Measurements from ENCODE around the gene KRTAP22-2.

KRTAP22-2 gene

GRCh38 chr21:30623362-30623761, 33.2 kb upstream of the KRTAP22-2 start:
- no peak for TF ChIP-seq CTCF (IDR thresholded peaks at IDR 0.05; ENCODE audit: low read depth, low read length, missing control alignments)
- no peak overlapping the region for H3K4me3 ChIP-seq (replicated peaks; ENCODE audit: low read depth, low read length)
- DNase-seq (ENCODE audit: extremely low read depth, low read depth), result no peak

- TF ChIP-seq CTCF (IDR thresholded peaks at IDR 0.05; ENCODE audit: low read depth, low read length, missing control alignments), result no peak
- no peak for DNase-seq (ENCODE audit: extremely low read depth, low read depth)
- no peak within 1 kb of the TSS for H3K4me3 ChIP-seq (replicated peaks; ENCODE audit: low read depth, low read length)
These were observed 30.3 kb upstream of the KRTAP22-2 start, which contains the start of gene KRTAP20-4 for GRCh38 chr21:30620522-30620921. KRTAP20-4 (plus strand) TSS chr21:30620627.

GRCh38 chr21:30620080-30620479, 29.9 kb upstream of the KRTAP22-2 start:
- DNase-seq (ENCODE audit: extremely low read depth, low read depth), result no peak
- TF ChIP-seq CTCF (IDR thresholded peaks at IDR 0.05; ENCODE audit: low read depth, low read length, missing control alignments), result no peak
- no peak overlapping the region for H3K4me3 ChIP-seq (replicated peaks; ENCODE audit: low read depth, low read length)

GRCh38 chr21:30616125-30616524, 25.9 kb upstream of the KRTAP22-2 start, which contains the start of gene KRTAP20-1:
KRTAP20-1 (plus strand) TSS chr21:30616425; CDS start chr21:30616455, 30 bp downstream.
- TF ChIP-seq CTCF (IDR thresholded peaks at IDR 0.05; ENCODE audit: low read depth, low read length, missing control alignments), result no peak
- H3K4me3 ChIP-seq (replicated peaks; ENCODE audit: low read depth, low read length), result no peak within 1 kb of the TSS
- DNase-seq (ENCODE audit: extremely low read depth, low read depth), result no peak

- no peak overlapping the region for H3K4me3 ChIP-seq (replicated peaks; ENCODE audit: low read depth, low read length)
- no peak for DNase-seq (ENCODE audit: extremely low read depth, low read depth)
- TF ChIP-seq CTCF (IDR thresholded peaks at IDR 0.05; ENCODE audit: low read depth, low read length, missing control alignments), result no peak
These were observed 25.0 kb upstream of the KRTAP22-2 start for GRCh38 chr21:30615199-30615598.

- TF ChIP-seq CTCF (IDR thresholded peaks at IDR 0.05; ENCODE audit: low read depth, low read length, missing control alignments), result no peak
- DNase-seq (ENCODE audit: extremely low read depth, low read depth), result no peak
- H3K4me3 ChIP-seq (replicated peaks; ENCODE audit: low read depth, low read length), result no peak within 1 kb of the TSS
These were observed 23.6 kb upstream of the KRTAP22-2 start, which contains the start of gene KRTAP6-1 for GRCh38 chr21:30613836-30614235. KRTAP6-1 (minus strand) TSS chr21:30613930; CDS start chr21:30613904, 26 bp downstream.

GRCh38 chr21:30612132-30612531, 21.9 kb upstream of the KRTAP22-2 start:
- TF ChIP-seq CTCF (IDR thresholded peaks at IDR 0.05; ENCODE audit: low read depth, low read length, missing control alignments), result no peak
- no peak for DNase-seq (ENCODE audit: extremely low read depth, low read depth)
- no peak overlapping the region for H3K4me3 ChIP-seq (replicated peaks; ENCODE audit: low read depth, low read length)

Measured in HFF-Myc (cell line).